C1 segment of cervical spinal cord (tissue), 14 donors: Measurements from ENCODE around the gene FANCD2.

Experiments used
- DNase-seq, 14 donors: peaks; one replicate each; lab custom pipeline; 2025; lab: John Stamatoyannopoulos, UW

The FANCD2 gene

GRCh38 chr3:10026084-10026890 lies at the start of gene FANCD2:
Gene FANCD2 (plus strand): TSS chr3:10026437. CDS start chr3:10028658, 2,221 bp downstream.
- DNase-seq, result peak in 13 of 14 donors; percentile 59 to 90 (median 82)

DNA sequence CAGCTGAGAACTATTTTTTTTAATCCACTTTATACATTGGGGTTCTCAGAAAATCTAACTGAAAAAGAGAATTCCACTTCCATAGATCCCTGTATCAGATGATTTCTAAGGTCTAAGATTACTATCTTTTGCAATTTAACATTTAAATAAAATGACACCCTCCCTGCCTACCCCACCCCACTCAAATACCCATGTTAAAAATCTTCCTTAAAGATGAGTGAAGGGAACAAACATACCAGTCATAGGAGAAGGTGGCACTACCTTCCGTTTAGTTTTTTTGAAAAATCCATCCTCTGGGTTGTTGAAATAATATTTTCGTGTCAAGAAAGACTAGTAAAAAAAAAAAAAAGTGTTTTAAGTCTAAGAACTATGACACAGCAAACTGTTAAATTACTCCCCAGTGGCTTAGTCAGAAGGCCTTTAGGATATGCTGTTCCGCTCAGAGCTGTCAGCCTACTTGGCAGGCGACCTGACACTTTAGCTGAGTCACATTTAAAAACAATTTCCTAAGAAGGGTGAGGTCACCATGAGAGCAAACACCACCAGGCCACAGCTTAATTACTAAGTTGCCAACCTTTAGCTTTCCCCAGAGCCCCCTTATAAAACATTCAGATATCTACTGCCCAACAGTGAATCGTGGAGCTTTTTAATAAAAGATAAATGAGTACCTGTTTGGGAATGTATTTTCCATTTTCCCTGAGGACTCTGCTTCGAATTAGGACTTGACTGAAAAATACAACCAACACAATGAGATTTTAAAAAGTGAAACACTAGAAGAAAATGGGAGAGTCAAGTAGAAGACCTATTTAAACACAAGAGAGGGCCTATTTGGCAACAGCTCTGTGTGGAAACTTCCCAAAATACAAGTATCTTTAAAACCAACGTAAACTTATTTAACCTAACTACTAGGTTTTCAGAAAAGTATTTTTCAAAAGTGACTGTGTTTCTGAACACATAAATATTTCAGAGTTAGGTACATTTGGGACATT lies 49.2 kb upstream of the FANCD2 start:
- DNase-seq, result peak in 3 of 14 donors; percentile 6 to 39 (median 20)

DNA sequence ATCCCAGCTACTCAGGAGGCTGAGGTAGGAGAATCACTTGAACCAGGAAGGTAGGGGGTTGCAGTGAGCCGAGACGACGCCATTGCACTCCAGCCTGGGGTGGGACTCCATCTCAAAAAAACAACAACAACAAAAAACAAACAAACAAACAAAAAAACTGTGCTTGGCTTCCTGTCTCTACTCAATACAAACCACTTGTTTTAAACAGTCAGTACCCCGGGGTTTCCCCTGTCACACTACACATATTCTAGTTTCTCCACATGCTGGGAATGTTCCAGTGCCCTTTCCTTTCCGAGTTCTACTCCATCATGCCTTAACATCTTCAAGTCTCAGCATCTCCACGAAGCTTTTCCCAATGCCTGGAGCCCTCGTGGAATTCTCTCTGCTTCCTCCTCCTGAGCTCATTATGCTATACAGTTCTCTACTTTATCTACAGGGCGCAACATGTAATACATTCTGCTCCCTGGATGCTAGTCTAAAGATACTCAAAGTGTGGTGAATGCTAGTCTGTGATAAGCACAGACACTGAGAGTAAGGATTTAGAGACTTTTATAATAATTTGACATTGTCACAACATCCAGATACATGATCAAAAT lies 47.4 kb upstream of the FANCD2 start:
- no peak for DNase-seq

DNA sequence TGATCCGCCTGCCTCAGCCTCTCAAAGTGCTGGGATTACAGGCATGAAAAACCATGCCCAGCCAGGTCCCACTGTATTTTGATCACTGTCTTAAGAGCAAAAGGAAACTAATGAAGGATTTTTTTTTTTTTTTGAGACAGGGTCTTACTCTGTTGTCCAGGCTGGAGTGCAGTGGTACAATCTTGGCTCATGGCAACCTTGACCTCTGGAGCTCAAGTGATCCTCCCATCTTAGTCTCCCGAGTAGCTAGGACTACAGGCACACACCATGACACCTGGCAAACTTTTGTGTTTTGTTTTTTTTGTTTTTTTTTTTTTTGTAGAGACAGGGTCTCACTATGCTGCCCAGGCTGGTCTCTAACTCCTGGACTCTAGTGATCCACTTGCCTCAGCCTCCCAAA lies 46.0 kb upstream of the FANCD2 start:
- DNase-seq, result no peak

DNA sequence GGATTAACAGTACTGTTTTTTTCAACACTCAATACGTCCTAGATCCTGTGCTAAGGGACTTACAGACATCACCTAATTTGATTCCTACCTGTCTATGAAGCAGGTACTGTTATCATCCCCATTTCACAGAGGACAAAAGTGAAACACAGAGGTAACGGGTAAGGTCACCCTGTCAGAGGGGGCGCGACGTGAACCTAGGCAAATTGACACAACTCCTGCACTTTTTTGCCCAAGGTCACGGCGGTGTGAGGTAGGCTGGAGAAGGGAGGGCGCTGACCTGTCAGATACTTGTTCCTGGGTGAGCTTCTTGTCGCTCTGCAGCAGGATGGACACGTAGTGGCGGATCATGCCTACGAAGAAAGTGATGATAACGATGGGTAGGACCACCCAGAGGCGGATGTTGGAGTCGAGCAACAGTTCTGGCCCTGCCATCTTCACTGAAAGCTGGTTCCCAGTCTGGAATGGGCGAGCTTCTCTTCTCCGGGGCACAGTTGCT lies 40.0 kb upstream of the FANCD2 start:
- no peak for DNase-seq

GRCh38 chr3:9994086-9994844 lies 32.0 kb upstream of the FANCD2 start:
- no peak for DNase-seq

DNA sequence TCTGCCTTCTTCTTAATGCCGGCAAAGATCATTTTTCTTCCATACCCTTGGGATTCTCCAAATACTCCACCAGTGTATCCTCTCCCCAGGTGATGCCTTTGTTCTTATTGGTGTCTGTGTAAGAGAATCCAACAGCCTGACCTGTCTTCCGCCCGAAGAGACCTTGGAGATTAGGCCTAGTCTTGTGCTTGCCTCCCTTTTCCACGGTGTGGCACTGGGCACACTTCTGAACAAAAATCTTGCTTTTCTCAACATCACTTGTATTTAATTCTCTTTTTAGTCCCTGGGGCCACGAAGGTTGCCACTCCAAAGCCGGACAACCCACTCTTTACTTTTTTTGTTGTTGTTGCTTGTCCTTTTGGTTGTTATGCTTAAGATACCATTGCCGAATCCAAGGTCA lies 25.6 kb upstream of the FANCD2 start:
- no peak for DNase-seq

- no peak for DNase-seq
Measured at GRCh38 chr3:10002951-10003350, 23.3 kb upstream of the FANCD2 start.

- no peak for DNase-seq
Measured at GRCh38 chr3:10004506-10004905, 21.7 kb upstream of the FANCD2 start.

- DNase-seq, result no peak
Measured at GRCh38 chr3:10004960-10005564, 21.2 kb upstream of the FANCD2 start.

GRCh38 chr3:10006048-10006761 lies 20.0 kb upstream of the FANCD2 start:
- DNase-seq, result peak in 1 of 14 donors; percentile 35

DNA sequence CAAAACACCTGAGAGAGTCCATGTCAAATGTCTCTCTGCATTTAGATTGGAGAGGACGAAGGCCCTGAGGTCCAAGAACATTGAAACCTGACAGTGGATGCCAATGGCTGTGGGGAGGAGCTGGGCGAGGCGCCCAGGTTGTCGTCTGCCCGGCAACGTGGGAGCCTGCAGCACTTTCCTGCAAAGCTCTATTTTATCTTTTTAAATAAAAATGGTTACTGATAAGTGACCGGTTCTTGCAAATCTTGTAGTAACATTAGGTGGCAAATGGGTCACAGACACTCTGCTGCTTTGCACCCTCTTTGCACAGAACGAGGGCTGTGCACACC lies 19.5 kb upstream of the FANCD2 start:
- peak in 1 of 14 donors; percentile 68 for DNase-seq

DNA sequence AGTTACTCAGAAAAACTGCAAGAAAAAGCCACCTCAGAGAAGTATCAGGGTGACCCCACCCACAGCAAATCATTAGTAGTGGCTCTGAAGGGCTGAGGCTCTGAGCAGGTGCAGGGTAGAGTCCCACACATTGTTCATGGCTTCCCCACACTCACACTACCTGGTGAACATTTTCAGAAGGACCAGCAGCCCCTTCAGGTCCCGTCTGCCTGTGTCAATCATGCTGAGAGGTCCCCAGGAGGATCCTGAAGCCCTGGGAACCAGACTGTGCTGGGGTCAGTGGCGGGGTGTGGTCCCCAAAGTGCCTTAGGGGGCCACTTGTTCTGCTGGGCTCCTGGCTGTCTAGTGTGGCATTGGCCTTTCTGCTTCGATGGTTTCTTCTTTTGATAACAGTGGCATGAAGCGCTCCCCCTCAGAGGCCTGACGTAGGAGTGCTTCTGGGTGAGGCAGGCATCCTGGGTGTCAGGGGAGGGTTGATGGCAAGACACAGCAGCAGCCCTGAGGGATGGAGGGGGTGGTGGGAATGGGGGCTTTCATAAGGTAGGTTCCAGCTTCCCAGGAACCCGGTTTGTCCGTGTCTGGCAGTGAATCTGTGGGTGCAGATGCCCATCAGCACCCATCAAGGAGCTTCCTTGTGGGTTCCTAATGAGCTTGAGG lies 19.0 kb upstream of the FANCD2 start:
- DNase-seq, result no peak

DNA sequence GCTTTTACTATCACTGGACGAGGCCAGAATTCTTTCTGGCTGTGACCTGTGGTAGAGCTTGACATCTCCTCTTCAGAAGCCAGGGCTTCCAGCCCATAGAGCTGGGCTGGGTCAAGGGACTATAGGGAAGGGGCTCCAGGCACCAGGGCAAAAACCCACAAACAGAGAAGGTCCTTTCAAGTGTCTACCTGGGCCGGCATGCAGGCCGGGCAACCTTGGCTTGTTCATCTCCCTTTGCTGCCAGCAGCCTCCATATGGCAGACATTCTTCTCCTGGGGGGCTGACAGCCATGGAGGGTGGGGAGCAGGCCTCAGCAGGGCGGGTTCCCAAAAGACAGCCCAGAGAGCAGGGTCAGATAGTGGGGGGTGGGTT lies 18.0 kb upstream of the FANCD2 start:
- peak in 1 of 14 donors; percentile 82 for DNase-seq

DNA sequence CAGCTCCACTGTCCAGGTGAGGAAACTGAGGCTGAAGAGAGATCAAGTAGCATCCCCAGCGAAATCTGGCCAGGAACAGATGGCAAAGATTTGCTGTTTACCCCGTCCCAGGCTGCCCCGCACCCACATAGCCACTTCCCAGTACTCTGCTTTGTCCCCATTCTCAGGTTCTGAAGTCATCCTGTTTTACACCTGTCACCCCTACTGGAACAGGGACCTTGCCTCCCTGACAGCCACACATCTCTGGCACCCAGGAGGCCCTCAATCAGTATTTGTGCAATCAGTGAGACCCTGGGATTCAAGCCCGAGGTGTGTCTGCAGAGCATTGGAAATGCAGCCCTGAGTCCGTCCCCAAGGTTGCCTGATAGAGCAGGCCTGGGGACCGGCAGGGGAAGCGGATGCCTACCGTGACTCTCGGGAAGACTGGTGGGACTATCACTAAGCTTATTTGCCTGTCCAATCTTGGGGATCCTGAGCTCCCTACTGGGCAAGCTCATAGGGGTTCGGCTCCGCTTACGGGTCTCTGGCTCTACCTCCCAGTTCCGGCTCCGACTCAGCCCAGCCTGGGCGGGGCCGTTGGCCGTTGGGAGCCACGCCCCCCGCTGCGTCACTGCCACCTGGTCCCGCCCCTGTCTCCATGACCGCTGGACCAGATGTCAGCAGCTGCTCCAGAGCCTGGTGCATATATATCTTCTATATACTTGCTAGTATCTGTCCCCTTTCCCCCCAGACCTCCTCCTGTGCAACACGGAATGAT lies 17.5 kb upstream of the FANCD2 start:
- DNase-seq, result peak in 12 of 14 donors; percentile 18 to 82 (median 35)

DNA sequence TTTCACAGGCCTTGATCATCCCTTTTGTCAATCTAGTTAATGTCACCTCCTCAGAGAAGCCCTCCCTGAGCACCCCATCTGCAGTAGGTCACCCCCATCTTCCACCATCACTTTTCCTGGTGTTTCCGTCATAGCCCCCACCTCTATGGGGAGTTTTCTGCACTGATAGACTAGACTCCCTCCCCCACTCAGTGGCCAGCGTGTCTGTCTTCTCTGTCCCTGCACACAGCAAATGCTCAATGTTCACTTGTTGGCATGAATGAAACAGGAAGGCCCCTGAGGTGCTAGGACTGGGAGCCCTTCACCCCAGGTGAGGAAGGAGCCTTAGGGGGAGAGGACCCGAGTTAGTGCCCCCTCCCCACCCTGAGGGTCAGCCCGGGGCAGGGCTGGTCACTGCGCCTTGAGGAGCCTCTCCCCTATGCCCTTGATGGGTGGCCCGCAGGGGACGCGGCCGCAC lies 15.8 kb upstream of the FANCD2 start:
- peak in 1 of 14 donors; percentile 34 for DNase-seq

DNA sequence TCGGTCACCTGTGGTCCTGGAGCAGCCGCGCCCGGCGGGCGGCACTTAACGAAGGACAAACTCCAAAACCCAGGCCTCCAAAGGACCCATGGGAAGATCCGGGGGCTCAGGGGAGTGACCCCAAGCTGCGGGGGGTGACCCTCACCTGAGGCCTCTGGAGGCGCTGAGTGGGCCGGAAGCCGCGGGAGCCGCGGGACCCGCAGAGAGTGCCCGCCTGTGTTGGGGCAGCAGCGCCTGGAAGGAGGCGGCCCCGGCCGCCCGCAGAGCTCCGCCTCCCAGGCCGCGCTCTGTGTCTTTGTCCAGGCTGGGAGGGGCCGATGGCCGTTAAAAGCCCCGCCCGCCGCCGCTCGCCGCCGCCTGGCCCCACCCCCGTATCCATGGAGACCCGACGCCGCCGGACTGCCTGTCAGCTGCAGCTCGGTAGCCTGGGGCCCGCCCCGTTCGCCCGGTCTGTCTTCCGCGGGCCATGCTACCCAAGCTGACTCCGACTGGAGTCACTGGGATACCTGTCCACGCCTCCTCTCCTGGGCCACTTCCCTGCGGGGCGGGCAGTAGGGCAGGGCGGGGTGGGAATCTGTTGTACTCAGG lies 15.3 kb upstream of the FANCD2 start:
- peak in 13 of 14 donors; percentile 32 to 93 (median 83) for DNase-seq

- peak in 4 of 14 donors; percentile 30 to 57 (median 37) for DNase-seq
Measured at GRCh38 chr3:10011631-10012030, 14.6 kb upstream of the FANCD2 start.
